ENCODE data around the gene ATP5F1D. TPM values are rescaled to one million over a fixed set of nuclear protein-coding genes. Genes with fewer than 3 reads are reported as not detected.

ATP5F1D gene
- total and polyA plus RNA-seq, 2 of the 13 experiments (the other 11 are each of a cell fraction or from before 2014, with no cell fraction given), result 39.4 to 78.7 TPM

DNA sequence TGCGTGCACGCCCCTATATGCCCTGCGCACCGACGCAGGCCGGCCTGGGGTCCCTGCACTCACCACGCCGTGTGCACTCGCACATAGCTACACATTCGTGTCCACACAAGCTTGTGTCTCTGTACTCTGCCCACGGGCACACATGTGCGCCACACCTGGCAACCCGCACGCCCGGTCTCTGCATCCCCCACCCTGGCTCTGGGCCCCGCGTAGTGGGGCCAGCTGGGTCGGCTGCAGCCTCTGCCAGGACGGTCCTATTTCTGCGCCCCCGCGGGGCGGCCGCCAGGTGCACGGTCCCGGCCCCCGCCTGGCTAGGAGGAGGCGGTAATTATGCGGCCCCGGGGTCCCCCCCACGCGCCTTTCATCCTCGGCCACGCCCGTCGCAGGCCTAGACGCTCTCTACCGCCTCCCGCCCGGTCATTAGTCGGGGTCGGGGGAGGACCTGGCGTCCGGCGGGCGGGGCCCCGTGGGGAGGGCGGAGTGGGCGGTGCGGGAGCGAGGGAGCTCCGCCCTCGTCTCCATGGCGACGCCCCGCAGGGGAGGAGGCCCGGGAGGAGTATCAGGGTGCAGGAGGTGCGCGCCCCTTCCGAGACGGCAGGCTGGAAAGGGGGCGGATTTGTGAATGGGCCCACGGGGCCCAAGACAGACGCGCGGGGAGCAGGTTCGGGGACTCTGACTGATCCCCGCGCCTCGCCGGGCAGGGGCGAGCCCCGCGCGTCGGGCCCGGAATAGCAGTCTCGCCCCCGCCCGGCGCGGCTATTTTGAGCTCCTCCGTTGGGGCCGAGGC, 24.8 kb downstream of the ATP5F1D start (continued):
- TF ChIP-seq PRDM10 (CRISPR knock-in tag; IDR thresholded peaks at IDR 0.05; ENCODE audit: low read depth) (peak; percentile 91), ZNF230 (CRISPR knock-in tag; IDR thresholded peaks at IDR 0.05) (0 out of 2 replicates have a peak, but pooled peaks have one; percentile 52), NONO (IDR thresholded peaks at IDR 0.05) (no peak), NONO (CRISPR knock-in tag; conservative IDR thresholded peaks at IDR 0.05) (peak; percentile 57), ZNF460 (CRISPR knock-in tag; IDR thresholded peaks at IDR 0.05; ENCODE audit: borderline replicate concordance) (no peak; the same call in 1 of the 2 replicates), U2AF1 (optimal IDR thresholded peaks at IDR 0.05; ENCODE audit: low read depth, low read length) (no peak), ELF1 (CRISPR knock-in tag; IDR thresholded peaks at IDR 0.05) (0 out of 2 replicates have a peak, but pooled peaks have one; percentile 13), HNRNPK (IDR thresholded peaks at IDR 0.05; ENCODE audit: low read depth, low read length, poor library complexity, severe bottlenecking) (peak; percentile 78), RXRA (CRISPR knock-in tag; IDR thresholded peaks at IDR 0.05) (peak; percentile 89), ARNT (IDR thresholded peaks at IDR 0.05) (no peak), ZNF451 (CRISPR knock-in tag; IDR thresholded peaks at IDR 0.05) (no peak), SP4 (CRISPR knock-in tag; IDR thresholded peaks at IDR 0.05) (0 out of 2 replicates have a peak, but pooled peaks have one; percentile 61), ZNF644 (CRISPR knock-in tag; IDR thresholded peaks at IDR 0.05; ENCODE audit: low read depth) (no peak), ZNF350 (CRISPR knock-in tag; IDR thresholded peaks at IDR 0.05; ENCODE audit: borderline replicate concordance, low read depth) (peak; percentile 55; the same call in 1 of the 2 replicates), MATR3 (CRISPR knock-in tag; IDR thresholded peaks at IDR 0.05) (no peak), ZSCAN5A (CRISPR knock-in tag; IDR thresholded peaks at IDR 0.05; ENCODE audit: borderline replicate concordance) (peak; percentile 36; the same call in 1 of the 2 replicates)
- TF ChIP-seq, protein P1, sequence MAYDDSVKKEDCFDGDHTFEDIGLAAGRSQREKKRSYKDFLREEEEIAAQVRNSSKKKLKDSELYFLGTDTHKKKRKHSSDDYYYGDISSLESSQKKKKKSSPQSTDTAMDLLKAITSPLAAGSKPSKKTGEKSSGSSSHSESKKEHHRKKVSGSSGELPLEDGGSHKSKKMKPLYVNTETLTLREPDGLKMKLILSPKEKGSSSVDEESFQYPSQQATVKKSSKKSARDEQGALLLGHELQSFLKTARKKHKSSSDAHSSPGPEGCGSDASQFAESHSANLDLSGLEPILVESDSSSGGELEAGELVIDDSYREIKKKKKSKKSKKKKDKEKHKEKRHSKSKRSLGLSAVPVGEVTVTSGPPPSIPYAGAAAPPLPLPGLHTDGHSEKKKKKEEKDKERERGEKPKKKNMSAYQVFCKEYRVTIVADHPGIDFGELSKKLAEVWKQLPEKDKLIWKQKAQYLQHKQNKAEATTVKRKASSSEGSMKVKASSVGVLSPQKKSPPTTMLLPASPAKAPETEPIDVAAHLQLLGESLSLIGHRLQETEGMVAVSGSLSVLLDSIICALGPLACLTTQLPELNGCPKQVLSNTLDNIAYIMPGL (CRISPR knock-in tag; IDR thresholded peaks at IDR 0.05; ENCODE audit: borderline replicate concordance in 1 of 2, low read depth in 1 of 2), result peak in 1 of 2 experiments; percentile 69; a peak in 1 of 4 replicates
- TF ChIP-seq, protein P2, sequence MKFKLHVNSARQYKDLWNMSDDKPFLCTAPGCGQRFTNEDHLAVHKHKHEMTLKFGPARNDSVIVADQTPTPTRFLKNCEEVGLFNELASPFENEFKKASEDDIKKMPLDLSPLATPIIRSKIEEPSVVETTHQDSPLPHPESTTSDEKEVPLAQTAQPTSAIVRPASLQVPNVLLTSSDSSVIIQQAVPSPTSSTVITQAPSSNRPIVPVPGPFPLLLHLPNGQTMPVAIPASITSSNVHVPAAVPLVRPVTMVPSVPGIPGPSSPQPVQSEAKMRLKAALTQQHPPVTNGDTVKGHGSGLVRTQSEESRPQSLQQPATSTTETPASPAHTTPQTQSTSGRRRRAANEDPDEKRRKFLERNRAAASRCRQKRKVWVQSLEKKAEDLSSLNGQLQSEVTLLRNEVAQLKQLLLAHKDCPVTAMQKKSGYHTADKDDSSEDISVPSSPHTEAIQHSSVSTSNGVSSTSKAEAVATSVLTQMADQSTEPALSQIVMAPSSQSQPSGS (CRISPR knock-in tag; IDR thresholded peaks at IDR 0.05), result no peak

Measured in HepG2 (cell line).